ENCODE data around the gene ARID5A. TPM values are rescaled to one million over a fixed set of nuclear protein-coding genes. Genes with fewer than 3 reads are reported as not detected.

The ARID5A gene
- total RNA-seq, 4 donors from 2014 or later: 12.6 to 26.0 (median 22.1) TPM

- no peak for TF ChIP-seq CTCF (IDR thresholded peaks at IDR 0.05; ENCODE audit: low read depth)
Measured at GRCh38 chr2:96532641-96533291, 3.8 kb upstream of the ARID5A start.

GRCh38 chr2:96533292-96534073, 3.1 kb upstream of the ARID5A start:
- no peak for TF ChIP-seq CTCF (IDR thresholded peaks at IDR 0.05; ENCODE audit: low read depth)

- TF ChIP-seq CTCF (IDR thresholded peaks at IDR 0.05; ENCODE audit: low read depth): no peak
Measured at GRCh38 chr2:96534141-96534540, 2.4 kb upstream of the ARID5A start.

- no peak for TF ChIP-seq CTCF (IDR thresholded peaks at IDR 0.05; ENCODE audit: low read depth)
Measured at GRCh38 chr2:96534701-96535181, 1.8 kb upstream of the ARID5A start.

- no peak for TF ChIP-seq CTCF (IDR thresholded peaks at IDR 0.05; ENCODE audit: low read depth)
Measured at GRCh38 chr2:96535331-96535730, 1.2 kb upstream of the ARID5A start.

- no peak for TF ChIP-seq CTCF (IDR thresholded peaks at IDR 0.05; ENCODE audit: low read depth)
Measured at GRCh38 chr2:96537066-96537733, 648 bp downstream of the ARID5A start.
